ENCODE data around the gene HOXD4. TPM values are rescaled to one million over a fixed set of nuclear protein-coding genes. Genes with fewer than 3 reads are reported as not detected.

Gene HOXD4
- polyA plus RNA-seq, 2 of the 4 experiments (the other 2 are of a cell fraction), result 0.27 to 0.87 TPM

- no peak overlapping the region for H3K27ac ChIP-seq
- TF ChIP-seq ESRRA (IDR thresholded peaks at IDR 0.05; ENCODE audit: borderline replicate concordance, low read length) (no peak), GATA3 (IDR thresholded peaks at IDR 0.05; ENCODE audit: borderline replicate concordance) (no peak), RARB (CRISPR knock-in tag; IDR thresholded peaks at IDR 0.05) (no peak), POLR2AphosphoS2 (conservative IDR thresholded peaks at IDR 0.05; ENCODE audit: low read length) (no peak), PHF8 (IDR thresholded peaks at IDR 0.05; ENCODE audit: borderline replicate concordance, low read depth) (no peak)
- TF ChIP-seq, protein P1, sequence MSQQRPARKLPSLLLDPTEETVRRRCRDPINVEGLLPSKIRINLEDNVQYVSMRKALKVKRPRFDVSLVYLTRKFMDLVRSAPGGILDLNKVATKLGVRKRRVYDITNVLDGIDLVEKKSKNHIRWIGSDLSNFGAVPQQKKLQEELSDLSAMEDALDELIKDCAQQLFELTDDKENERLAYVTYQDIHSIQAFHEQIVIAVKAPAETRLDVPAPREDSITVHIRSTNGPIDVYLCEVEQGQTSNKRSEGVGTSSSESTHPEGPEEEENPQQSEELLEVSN (IDR thresholded peaks at IDR 0.05; ENCODE audit: borderline replicate concordance, low read depth), result no peak
- FAIRE-seq (no peak), ATAC-seq (no peak), DNase-seq (ENCODE audit: low read depth in 1 of 2, low spot score in 1 of 2) (no peak)
- no peak overlapping the region for H3K4me3 ChIP-seq
- H3K9me3 ChIP-seq, result no peaks in the 10 kb centered on the region
- no peaks in the 10 kb centered on the region for H3K4me1 ChIP-seq
- ChIA-PET POLR2A (no interaction called here), CTCF (no interaction called here)
- WGBS (ENCODE audit: missing lambda C conversion rate), result 90% methylated on average over 8 of the region's 8 CpGs
- H3K4me2 ChIP-seq, result no peak overlapping the region
These were observed 5.0 kb downstream of the HOXD4 start for GRCh38 chr2:176156301-176156806.

- no peak for FAIRE-seq
- TF ChIP-seq EP300 (IDR thresholded peaks at IDR 0.05) (no peak), RAD21 (conservative IDR thresholded peaks at IDR 0.05 in 1 of 2, IDR thresholded peaks at IDR 0.05 in 1 of 2) (no peak), KDM1A (IDR thresholded peaks at IDR 0.05; ENCODE audit: low read depth) (no peak), KDM5A (IDR thresholded peaks at IDR 0.05) (no peak), ZC3H11A (IDR thresholded peaks at IDR 0.05) (no peak)
- no peaks in the 10 kb centered on the region for H3K9me3 ChIP-seq
- DNase-seq (ENCODE audit: low read depth in 1 of 2, low spot score in 1 of 2), result no peak
- no peaks in the 10 kb centered on the region for H3K4me1 ChIP-seq
- H3K4me2 ChIP-seq, result peak within 1 kb of the TSS; percentile 69
- ChIA-PET POLR2A (no interaction called here), CTCF (interaction anchor here (0.9 kb wide), 1 partner anchor 16 kb away, joined by 3 read pairs; no protein-coding TSS in a partner anchor)
- H3K4me3 ChIP-seq, result peak within 1 kb of the TSS; percentile 27; the same call in 2 of the 3 replicates
- H3K27ac ChIP-seq, result no peak within 1 kb of the TSS
- ATAC-seq, result no peak
- WGBS (ENCODE audit: missing lambda C conversion rate), result 74% methylated on average over 47 of the region's 48 CpGs
These were observed 5.6 kb downstream of the HOXD4 start, which contains the start of gene HOXD3 for GRCh38 chr2:176156807-176157498. HOXD3 (plus strand) TSS chr2:176157307; CDS start chr2:176169115, 11,808 bp downstream.

GRCh38 chr2:176157499-176158185 is 6.3 kb downstream of the HOXD4 start:
- ChIA-PET POLR2A (no interaction called here), CTCF (interaction anchor here (0.9 kb wide), 1 partner anchor 17 kb away, joined by 3 read pairs; no protein-coding TSS in a partner anchor)
- H3K9me3 ChIP-seq, result no peaks in the 10 kb centered on the region
- FAIRE-seq (no peak), DNase-seq (ENCODE audit: low read depth in 1 of 2, low spot score in 1 of 2) (peak in 1 of 2 experiments; percentile 4), ATAC-seq (peak in 1 of 2 experiments; percentile 45; a peak in 2 of 6 replicates)
- H3K4me1 ChIP-seq, result no peaks in the 10 kb centered on the region
- peak overlapping the region; percentile 27; the same call in 2 of the 3 replicates for H3K4me3 ChIP-seq
- no peak overlapping the region for H3K27ac ChIP-seq
- H3K4me2 ChIP-seq, result peak overlapping the region; percentile 69
- no peak for TF ChIP-seq BCL3 (IDR thresholded peaks at IDR 0.05)
- TF ChIP-seq MAX (IDR thresholded peaks at IDR 0.05), result no peak
- TF ChIP-seq RFX5 (IDR thresholded peaks at IDR 0.05), result no peak
- TF ChIP-seq RARB (CRISPR knock-in tag; IDR thresholded peaks at IDR 0.05), result no peak
- TF ChIP-seq MAFK (IDR thresholded peaks at IDR 0.05; ENCODE audit: partially characterized antibody), result no peak
- WGBS (ENCODE audit: missing lambda C conversion rate), result 60% methylated on average over 43 of the region's 43 CpGs

- H3K9me3 ChIP-seq, result no peaks in the 10 kb centered on the region
- ChIA-PET CTCF (no interaction called here), POLR2A (no interaction called here)
- H3K4me3 ChIP-seq, result no peak overlapping the region
- no peak overlapping the region for H3K27ac ChIP-seq
- H3K4me1 ChIP-seq, result no peaks in the 10 kb centered on the region
- DNase-seq (ENCODE audit: low read depth in 1 of 2, low spot score in 1 of 2) (no peak), ATAC-seq (no peak), FAIRE-seq (no peak)
- 82% methylated on average over 22 of the region's 22 CpGs for WGBS (ENCODE audit: missing lambda C conversion rate)
- no peak overlapping the region for H3K4me2 ChIP-seq
- TF ChIP-seq HES2 (IDR thresholded peaks at IDR 0.05), result no peak
- TF ChIP-seq NFE2L2 (conservative IDR thresholded peaks at IDR 0.05; ENCODE audit: low read length), result no peak
- TF ChIP-seq HEYL (CRISPR knock-in tag; IDR thresholded peaks at IDR 0.05), result no peak
- TF ChIP-seq NPAS2 (CRISPR knock-in tag; IDR thresholded peaks at IDR 0.05; ENCODE audit: borderline replicate concordance), result no peak
- no peak for TF ChIP-seq GATA3 (IDR thresholded peaks at IDR 0.05; ENCODE audit: borderline replicate concordance)
- TF ChIP-seq TP53 (CRISPR knock-in tag; IDR thresholded peaks at IDR 0.05), result no peak
- TF ChIP-seq CBX8 (IDR thresholded peaks at IDR 0.05), result no peak
- TF ChIP-seq FOXS1 (CRISPR knock-in tag; IDR thresholded peaks at IDR 0.05), result no peak
- no peak for TF ChIP-seq KDM1A (IDR thresholded peaks at IDR 0.05; ENCODE audit: low read depth)
- TF ChIP-seq RCOR1 (IDR thresholded peaks at IDR 0.05; ENCODE audit: low read depth, low read length), result no peak
- TF ChIP-seq HDAC2 (IDR thresholded peaks at IDR 0.05), result no peak
- TF ChIP-seq RFX5 (IDR thresholded peaks at IDR 0.05), result no peak
- TF ChIP-seq MYC (IDR thresholded peaks at IDR 0.05; ENCODE audit: borderline replicate concordance, low read length), result no peak
- no peak for TF ChIP-seq ZSCAN20 (CRISPR knock-in tag; IDR thresholded peaks at IDR 0.05)
- no peak for TF ChIP-seq CEBPB (IDR thresholded peaks at IDR 0.05)
- TF ChIP-seq ZFP36 (IDR thresholded peaks at IDR 0.05; ENCODE audit: borderline replicate concordance, partially characterized antibody), result no peak
- TF ChIP-seq TFCP2L1 (CRISPR knock-in tag; IDR thresholded peaks at IDR 0.05), result no peak
These were observed 6.8 kb downstream of the HOXD4 start for GRCh38 chr2:176158186-176158591.
